Lower leg skin (tissue), 3 donors: Measurements from ENCODE around the gene MOSPD2.

Experiments
- CTCF ChIP-seq, 3 donors: fragments of 450-650 bp; IDR thresholded peaks; one replicate each; pipeline ENCODE4 v1.5.1; 2016; ENCODE audit warnings: antibody characterized with exemption in 3 of 3, mild to moderate bottlenecking in 3 of 3, moderate library complexity in 2 of 3
- POLR2A ChIP-seq, 2 donors: fragments of 450-650 bp; IDR thresholded peaks; one replicate each; pipeline ENCODE4 v1.6.1; 2016 to 2017; ENCODE audit warnings: antibody characterized with exemption in 2 of 2, mild to moderate bottlenecking in 1 of 2, moderate library complexity in 1 of 2

- TF ChIP-seq CTCF (IDR thresholded peaks at IDR 0.05): no peak
- TF ChIP-seq POLR2A (IDR thresholded peaks at IDR 0.05): no peak
Observed at GRCh38 chrX:14956813-14957582, 83.8 kb downstream of the MOSPD2 start.
